ENCODE measurements around the gene SCCPDH. TPM values are rescaled to one million over a fixed set of nuclear protein-coding genes. Genes with fewer than 3 reads are reported as not detected.

Gene SCCPDH
- total RNA-seq, 1 donor from 2014 or later, result 9.3 TPM

GRCh38 chr1:246789454-246790339 is 65.5 kb downstream of the SCCPDH start:
- H3K27me3 Mint-ChIP-seq, result peaks cover 15% of the 10 kb centered on the region
- no peak for ATAC-seq (ENCODE audit: low read depth)
- H3K4me1 Mint-ChIP-seq, result peaks cover 8% of the 10 kb centered on the region
- no peaks in the 10 kb centered on the region for H3K36me3 Mint-ChIP-seq (ENCODE audit: low read depth)
- ChIA-PET CTCF (no interaction called here), POLR2A (no interaction called here)
- H3K4me3 Mint-ChIP-seq, result no peak overlapping the region
- DNase-seq, result no peak
- intact Hi-C loops (cut with micrococcal nuclease), result no loop called here
- no peak overlapping the region for H3K27ac Mint-ChIP-seq
- H3K9me3 Mint-ChIP-seq, result no peaks in the 10 kb centered on the region
- no peak for TF ChIP-seq CTCF (IDR thresholded peaks at IDR 0.05)

GRCh38 chr1:246790364-246790763 is 66.2 kb downstream of the SCCPDH start:
- Mint-ChIP-seq H3K27ac (no peak overlapping the region), H3K9me3 (no peaks in the 10 kb centered on the region), H3K4me1 (peaks cover 2% of the 10 kb centered on the region), H3K4me3 (no peak overlapping the region), H3K27me3 (peaks cover 15% of the 10 kb centered on the region), H3K36me3 (ENCODE audit: low read depth) (no peaks in the 10 kb centered on the region)
- ChIA-PET POLR2A (no interaction called here), CTCF (no interaction called here)
- no peak for DNase-seq
- intact Hi-C loops (cut with micrococcal nuclease), result no loop called here
- TF ChIP-seq CTCF (IDR thresholded peaks at IDR 0.05), result no peak
- ATAC-seq (ENCODE audit: low read depth), result no peak

GRCh38 chr1:246790833-246791232 is 66.6 kb downstream of the SCCPDH start:
- POLR2A ChIA-PET, result no interaction called here
- Mint-ChIP-seq H3K36me3 (ENCODE audit: low read depth) (no peaks in the 10 kb centered on the region), H3K4me3 (no peak overlapping the region), H3K27me3 (peaks cover 15% of the 10 kb centered on the region), H3K4me1 (peaks cover 2% of the 10 kb centered on the region), H3K27ac (no peak overlapping the region), H3K9me3 (no peaks in the 10 kb centered on the region)
- ATAC-seq (ENCODE audit: low read depth), result no peak
- intact Hi-C loops (cut with micrococcal nuclease), result no loop called here
- no peak for TF ChIP-seq CTCF (IDR thresholded peaks at IDR 0.05)
- DNase-seq, result no peak
- CTCF ChIA-PET, result no interaction called here

- peaks cover 15% of the 10 kb centered on the region for H3K27me3 Mint-ChIP-seq
- ChIA-PET CTCF (no interaction called here), POLR2A (no interaction called here)
- DNase-seq, result no peak
- H3K36me3 Mint-ChIP-seq (ENCODE audit: low read depth), result no peaks in the 10 kb centered on the region
- no peak for ATAC-seq (ENCODE audit: low read depth)
- intact Hi-C loops (cut with micrococcal nuclease), result no loop called here
- H3K9me3 Mint-ChIP-seq, result no peaks in the 10 kb centered on the region
- no peak overlapping the region for H3K27ac Mint-ChIP-seq
- H3K4me1 Mint-ChIP-seq, result peaks cover 2% of the 10 kb centered on the region
- no peak for TF ChIP-seq CTCF (IDR thresholded peaks at IDR 0.05)
- H3K4me3 Mint-ChIP-seq, result no peak overlapping the region
These were observed 67.2 kb downstream of the SCCPDH start for GRCh38 chr1:246791303-246791918.

GRCh38 chr1:246792603-246793002 is 68.4 kb downstream of the SCCPDH start:
- no peaks in the 10 kb centered on the region for H3K36me3 Mint-ChIP-seq (ENCODE audit: low read depth)
- CTCF ChIA-PET, result no interaction called here
- no peak for DNase-seq
- H3K4me1 Mint-ChIP-seq, result peaks cover 2% of the 10 kb centered on the region
- POLR2A ChIA-PET, result no interaction called here
- no peak overlapping the region for H3K27ac Mint-ChIP-seq
- H3K4me3 Mint-ChIP-seq, result no peak overlapping the region
- no peaks in the 10 kb centered on the region for H3K9me3 Mint-ChIP-seq
- H3K27me3 Mint-ChIP-seq, result peaks cover 15% of the 10 kb centered on the region
- ATAC-seq (ENCODE audit: low read depth), result no peak
- intact Hi-C loops (cut with micrococcal nuclease), result no loop called here
- TF ChIP-seq CTCF (IDR thresholded peaks at IDR 0.05), result no peak

All from activated B cell treated with CpG ODN at 0.5 μM for 24 hours (primary cell).